ENCODE data around the gene FXYD5. TPM values are rescaled to one million over a fixed set of nuclear protein-coding genes. Genes with fewer than 3 reads are reported as not detected.
A peak's percentile ranks its signal among the peaks of the same experiment; 100 is the strongest.

FXYD5 gene
- total and polyA plus RNA-seq, 4 donors: 71.7 to 179 (median 108) TPM

GRCh38 chr19:35109395-35110112 is 45.0 kb upstream of the FXYD5 start:
- no peak for ATAC-seq (ENCODE audit: low FRiP score)
- WGBS, 2 donors: 56 to 62% methylated on average over 22 of the region's 22 CpGs
- no peaks in the 10 kb centered on the region for H3K36me3 ChIP-seq (ENCODE audit: control insufficient read depth in 1 of 2, insufficient read depth in 2 of 2, low read length in 1 of 2)
- no peak overlapping the region for H3K27ac ChIP-seq (ENCODE audit: low read depth in 1 of 2, low read length in 2 of 2)
- no peaks in the 10 kb centered on the region for H3K27me3 ChIP-seq (ENCODE audit: control insufficient read depth in 1 of 2, insufficient read depth in 2 of 2, low read length in 1 of 2)
- DNase-seq: no peak
- H3K4me3 ChIP-seq (ENCODE audit: low read length in 2 of 2): no peak overlapping the region
- no peaks in the 10 kb centered on the region for H3K4me1 ChIP-seq (ENCODE audit: control insufficient read depth in 1 of 2, insufficient read depth in 2 of 2, low read length in 2 of 2)
- intact Hi-C loops (cut with DNase I): no loop called here
- no peaks in the 10 kb centered on the region for H3K9me3 ChIP-seq (ENCODE audit: control insufficient read depth, low read length)

- 73 to 74% methylated on average over 9 of the region's 9 CpGs for WGBS, 2 donors
- Histone ChIP-seq H3K9me3 (ENCODE audit: control insufficient read depth, low read length) (no peaks in the 10 kb centered on the region), H3K4me3 (ENCODE audit: low read length in 2 of 2) (no peak overlapping the region), H3K27me3 (ENCODE audit: control insufficient read depth in 1 of 2, insufficient read depth in 2 of 2, low read length in 1 of 2) (no peaks in the 10 kb centered on the region), H3K36me3 (ENCODE audit: control insufficient read depth in 1 of 2, insufficient read depth in 2 of 2, low read length in 1 of 2) (no peaks in the 10 kb centered on the region), H3K27ac (ENCODE audit: low read depth in 1 of 2, low read length in 2 of 2) (no peak overlapping the region), H3K4me1 (ENCODE audit: control insufficient read depth in 1 of 2, insufficient read depth in 2 of 2, low read length in 2 of 2) (no peaks in the 10 kb centered on the region)
- ATAC-seq (ENCODE audit: low FRiP score): no peak
- intact Hi-C loops (cut with DNase I): no loop called here
- no peak for DNase-seq
Observed at GRCh38 chr19:35110974-35111373, 43.6 kb upstream of the FXYD5 start.

GRCh38 chr19:35112995-35113688 is 41.4 kb upstream of the FXYD5 start:
- intact Hi-C loops (cut with DNase I): no loop called here
- no peaks in the 10 kb centered on the region for H3K4me1 ChIP-seq (ENCODE audit: control insufficient read depth in 1 of 2, insufficient read depth in 2 of 2, low read length in 2 of 2)
- H3K4me3 ChIP-seq (ENCODE audit: low read length in 2 of 2): no peak overlapping the region
- no peak for DNase-seq
- H3K27me3 ChIP-seq (ENCODE audit: control insufficient read depth in 1 of 2, insufficient read depth in 2 of 2, low read length in 1 of 2): no peaks in the 10 kb centered on the region
- ATAC-seq (ENCODE audit: low FRiP score): no peak
- no peaks in the 10 kb centered on the region for H3K9me3 ChIP-seq (ENCODE audit: control insufficient read depth, low read length)
- H3K36me3 ChIP-seq (ENCODE audit: control insufficient read depth in 1 of 2, insufficient read depth in 2 of 2, low read length in 1 of 2): no peaks in the 10 kb centered on the region
- WGBS, 2 donors: 90% methylated on average over 15 of the region's 15 CpGs
- no peak overlapping the region for H3K27ac ChIP-seq (ENCODE audit: low read depth in 1 of 2, low read length in 2 of 2)

- Histone ChIP-seq H3K27ac (ENCODE audit: low read depth in 1 of 2, low read length in 2 of 2) (no peak overlapping the region), H3K9me3 (ENCODE audit: control insufficient read depth, low read length) (no peaks in the 10 kb centered on the region), H3K4me1 (ENCODE audit: control insufficient read depth in 1 of 2, insufficient read depth in 2 of 2, low read length in 2 of 2) (no peaks in the 10 kb centered on the region), H3K36me3 (ENCODE audit: control insufficient read depth in 1 of 2, insufficient read depth in 2 of 2, low read length in 1 of 2) (no peaks in the 10 kb centered on the region), H3K4me3 (ENCODE audit: low read length in 2 of 2) (no peak overlapping the region), H3K27me3 (ENCODE audit: control insufficient read depth in 1 of 2, insufficient read depth in 2 of 2, low read length in 1 of 2) (no peaks in the 10 kb centered on the region)
- ATAC-seq (ENCODE audit: low FRiP score) (peak; percentile 87), DNase-seq (peak; percentile 67 to 91)
- 6 to 7% methylated on average over 23 of the region's 23 CpGs for WGBS, 2 donors
- intact Hi-C loops (cut with DNase I): loop anchor here (2.0 kb wide), 2 partner anchors 18 to 20 kb away; partner anchors contain the start of gene LGI4 (in 1 of the 2)
Observed at GRCh38 chr19:35114353-35115176, 40.0 kb upstream of the FXYD5 start.

GRCh38 chr19:35115177-35115951 is 39.2 kb upstream of the FXYD5 start, which contains the start of gene FXYD3:
TSS of gene FXYD3 (plus strand) at chr19:35115823. CDS start at chr19:35119377, 3,554 bp downstream.
- H3K27me3 ChIP-seq (ENCODE audit: control insufficient read depth in 1 of 2, insufficient read depth in 2 of 2, low read length in 1 of 2): no peaks in the 10 kb centered on the region
- WGBS, 2 donors: 66 to 72% methylated on average over 14 of the region's 14 CpGs
- H3K4me3 ChIP-seq (ENCODE audit: low read length in 2 of 2): no peak within 1 kb of the TSS
- H3K4me1 ChIP-seq (ENCODE audit: control insufficient read depth in 1 of 2, insufficient read depth in 2 of 2, low read length in 2 of 2): no peaks in the 10 kb centered on the region
- ATAC-seq (ENCODE audit: low FRiP score) (no peak), DNase-seq (peak in 1 of 2 donors; percentile 35)
- no peak within 1 kb of the TSS for H3K27ac ChIP-seq (ENCODE audit: low read depth in 1 of 2, low read length in 2 of 2)
- no peaks in the 10 kb centered on the region for H3K36me3 ChIP-seq (ENCODE audit: control insufficient read depth in 1 of 2, insufficient read depth in 2 of 2, low read length in 1 of 2)
- intact Hi-C loops (cut with DNase I): loop anchor here (2.0 kb wide), 2 partner anchors 17 to 19 kb away; partner anchors contain the start of gene LGI4 (in 1 of the 2)
- no peaks in the 10 kb centered on the region for H3K9me3 ChIP-seq (ENCODE audit: control insufficient read depth, low read length)

GRCh38 chr19:35116072-35116801 is 38.3 kb upstream of the FXYD5 start:
- H3K27me3 ChIP-seq (ENCODE audit: control insufficient read depth in 1 of 2, insufficient read depth in 2 of 2, low read length in 1 of 2): no peaks in the 10 kb centered on the region
- no peaks in the 10 kb centered on the region for H3K36me3 ChIP-seq (ENCODE audit: control insufficient read depth in 1 of 2, insufficient read depth in 2 of 2, low read length in 1 of 2)
- no peak for ATAC-seq (ENCODE audit: low FRiP score)
- H3K9me3 ChIP-seq (ENCODE audit: control insufficient read depth, low read length): no peaks in the 10 kb centered on the region
- 90 to 94% methylated on average over 13 of the region's 13 CpGs for WGBS, 2 donors
- intact Hi-C loops (cut with DNase I): no loop called here
- no peak overlapping the region for H3K4me3 ChIP-seq (ENCODE audit: low read length in 2 of 2)
- no peaks in the 10 kb centered on the region for H3K4me1 ChIP-seq (ENCODE audit: control insufficient read depth in 1 of 2, insufficient read depth in 2 of 2, low read length in 2 of 2)
- peak in 1 of 2 donors; percentile 26 for DNase-seq
- no peak overlapping the region for H3K27ac ChIP-seq (ENCODE audit: low read depth in 1 of 2, low read length in 2 of 2)

GRCh38 chr19:35117116-35117515 is 37.4 kb upstream of the FXYD5 start:
- Histone ChIP-seq H3K27ac (ENCODE audit: low read depth in 1 of 2, low read length in 2 of 2) (no peak overlapping the region), H3K9me3 (ENCODE audit: control insufficient read depth, low read length) (no peaks in the 10 kb centered on the region), H3K27me3 (ENCODE audit: control insufficient read depth in 1 of 2, insufficient read depth in 2 of 2, low read length in 1 of 2) (no peaks in the 10 kb centered on the region), H3K4me1 (ENCODE audit: control insufficient read depth in 1 of 2, insufficient read depth in 2 of 2, low read length in 2 of 2) (no peaks in the 10 kb centered on the region), H3K36me3 (ENCODE audit: control insufficient read depth in 1 of 2, insufficient read depth in 2 of 2, low read length in 1 of 2) (no peaks in the 10 kb centered on the region), H3K4me3 (ENCODE audit: low read length in 2 of 2) (no peak overlapping the region)
- intact Hi-C loops (cut with DNase I): no loop called here
- WGBS, 2 donors: 67 to 75% methylated on average over 8 of the region's 8 CpGs
- ATAC-seq (ENCODE audit: low FRiP score) (no peak), DNase-seq (peak in 1 of 2 donors; percentile 35)

Measured in aorta (tissue), 5 donors.